ENCODE results near the gene ANKEF1.
"Not testable (repeated sequence)": the region's sequence is repeated elsewhere in the genome, so short reads cannot be mapped to it uniquely, and the experiment has no call there.

Gene ANKEF1

GRCh38 chr20:10034717-10035571, at the start of gene ANKEF1:
Gene ANKEF1, plus strand, starts transcription at chr20:10034987. Its CDS starts 3,315 bp downstream, at chr20:10038302.
- DNase-seq (ENCODE audit: low read depth in 2 of 2) = peak; percentile 33 to 51

- DNase-seq (ENCODE audit: low read depth in 2 of 2) = no peak
These were observed 49.5 kb upstream of the ANKEF1 start for GRCh38 chr20:9985281-9985680.

- DNase-seq (ENCODE audit: low read depth in 2 of 2) = no peak
These were observed 49.0 kb upstream of the ANKEF1 start for GRCh38 chr20:9985773-9986172.

- DNase-seq (ENCODE audit: low read depth in 2 of 2) = no peak
These were observed 45.6 kb upstream of the ANKEF1 start for GRCh38 chr20:9989066-9989724.

GRCh38 chr20:9993137-9993536, 41.6 kb upstream of the ANKEF1 start:
- DNase-seq (ENCODE audit: low read depth in 2 of 2) = no peak

- no peak for DNase-seq (ENCODE audit: low read depth in 2 of 2)
These were observed 40.1 kb upstream of the ANKEF1 start for GRCh38 chr20:9994676-9995075.

GRCh38 chr20:9995510-9996272, 39.1 kb upstream of the ANKEF1 start:
- DNase-seq (ENCODE audit: low read depth in 2 of 2) = no peak

- DNase-seq (ENCODE audit: low read depth in 2 of 2) = no peak
These were observed 37.8 kb upstream of the ANKEF1 start for GRCh38 chr20:9996944-9997343.

GRCh38 chr20:9999645-10000044, 35.1 kb upstream of the ANKEF1 start:
- DNase-seq (ENCODE audit: low read depth in 2 of 2) = no peak

- no peak for DNase-seq (ENCODE audit: low read depth in 2 of 2)
These were observed 31.9 kb upstream of the ANKEF1 start for GRCh38 chr20:10002866-10003265.

GRCh38 chr20:10004900-10005299, 29.9 kb upstream of the ANKEF1 start:
- DNase-seq (ENCODE audit: low read depth in 2 of 2) = no peak

GRCh38 chr20:10005885-10006284, 28.9 kb upstream of the ANKEF1 start:
- DNase-seq (ENCODE audit: low read depth in 2 of 2) = no peak

- DNase-seq (ENCODE audit: low read depth in 2 of 2) = no peak
These were observed 28.2 kb upstream of the ANKEF1 start for GRCh38 chr20:10006447-10007090.

- DNase-seq (ENCODE audit: low read depth in 2 of 2) = no peak
These were observed 27.6 kb upstream of the ANKEF1 start for GRCh38 chr20:10007158-10007557.

- DNase-seq (ENCODE audit: low read depth in 2 of 2) = no peak
These were observed 27.0 kb upstream of the ANKEF1 start for GRCh38 chr20:10007747-10008146.

GRCh38 chr20:10012464-10012863, 22.3 kb upstream of the ANKEF1 start:
- DNase-seq (ENCODE audit: low read depth in 2 of 2) = no peak

- DNase-seq (ENCODE audit: low read depth in 2 of 2) = no peak
These were observed 20.4 kb upstream of the ANKEF1 start for GRCh38 chr20:10014431-10014830.

GRCh38 chr20:10020937-10021336, 13.8 kb upstream of the ANKEF1 start:
- no peak for DNase-seq (ENCODE audit: low read depth in 2 of 2)

GRCh38 chr20:10022625-10023024, 12.2 kb upstream of the ANKEF1 start:
- no peak for DNase-seq (ENCODE audit: low read depth in 2 of 2)

- no peak for DNase-seq (ENCODE audit: low read depth in 2 of 2)
These were observed 10.9 kb upstream of the ANKEF1 start for GRCh38 chr20:10023911-10024310.

GRCh38 chr20:10031451-10032215, 3.2 kb upstream of the ANKEF1 start:
- DNase-seq (ENCODE audit: low read depth in 2 of 2) = not testable (repeated sequence)

Data from stimulated activated CD4-positive, alpha-beta T cell treated with anti-CD3 and anti-CD28 coated beads, Interleukin-12 subunit alpha, Interleukin-12 subunit beta, amount 100 ng/mL, for 24 hours (primary cell).